ENCODE measurements around the gene MLANA.

MLANA gene

GRCh38 chr9:5897851-5898250 lies 7.2 kb downstream of the MLANA start:
- TF ChIP-seq REST (IDR thresholded peaks at IDR 0.05; ENCODE audit: insufficient read depth in 1 of 2, low read depth in 2 of 2, low read length in 2 of 2) (no peak), SIN3A (IDR thresholded peaks at IDR 0.05; ENCODE audit: borderline replicate concordance, insufficient read depth, low read length) (no peak), FOXP2 (optimal IDR thresholded peaks at IDR 0.05; ENCODE audit: borderline replicate concordance, extremely low read depth, extremely low read length, insufficient read depth) (no peak), POLR2AphosphoS5 (IDR thresholded peaks at IDR 0.05; ENCODE audit: low read depth, low read length) (no peak), TAF1 (IDR thresholded peaks at IDR 0.05; ENCODE audit: borderline replicate concordance, insufficient read depth, low read length) (no peak)

GRCh38 chr9:5899292-5899691 lies 8.6 kb downstream of the MLANA start:
- no peak for TF ChIP-seq TAF1 (IDR thresholded peaks at IDR 0.05; ENCODE audit: borderline replicate concordance, insufficient read depth, low read length)
- no peak for TF ChIP-seq POLR2AphosphoS5 (IDR thresholded peaks at IDR 0.05; ENCODE audit: low read depth, low read length)
- TF ChIP-seq REST (IDR thresholded peaks at IDR 0.05; ENCODE audit: insufficient read depth in 1 of 2, low read depth in 2 of 2, low read length in 2 of 2), result no peak
- TF ChIP-seq SIN3A (IDR thresholded peaks at IDR 0.05; ENCODE audit: borderline replicate concordance, insufficient read depth, low read length), result no peak
- TF ChIP-seq FOXP2 (optimal IDR thresholded peaks at IDR 0.05; ENCODE audit: borderline replicate concordance, extremely low read depth, extremely low read length, insufficient read depth), result no peak

GRCh38 chr9:5900622-5901021 lies 9.9 kb downstream of the MLANA start:
- TF ChIP-seq POLR2AphosphoS5 (IDR thresholded peaks at IDR 0.05; ENCODE audit: low read depth, low read length) (no peak), REST (IDR thresholded peaks at IDR 0.05; ENCODE audit: insufficient read depth in 1 of 2, low read depth in 2 of 2, low read length in 2 of 2) (no peak)

- TF ChIP-seq FOXP2 (optimal IDR thresholded peaks at IDR 0.05; ENCODE audit: borderline replicate concordance, extremely low read depth, extremely low read length, insufficient read depth) (no peak), POLR2AphosphoS5 (IDR thresholded peaks at IDR 0.05; ENCODE audit: low read depth, low read length) (no peak), REST (IDR thresholded peaks at IDR 0.05; ENCODE audit: insufficient read depth in 1 of 2, low read depth in 2 of 2, low read length in 2 of 2) (no peak), TAF1 (IDR thresholded peaks at IDR 0.05; ENCODE audit: borderline replicate concordance, insufficient read depth, low read length) (no peak), SIN3A (IDR thresholded peaks at IDR 0.05; ENCODE audit: borderline replicate concordance, insufficient read depth, low read length) (no peak)
Measured at GRCh38 chr9:5902377-5902776, 11.7 kb downstream of the MLANA start.

- TF ChIP-seq POLR2AphosphoS5 (IDR thresholded peaks at IDR 0.05; ENCODE audit: low read depth, low read length) (no peak), SIN3A (IDR thresholded peaks at IDR 0.05; ENCODE audit: borderline replicate concordance, insufficient read depth, low read length) (no peak), TAF1 (IDR thresholded peaks at IDR 0.05; ENCODE audit: borderline replicate concordance, insufficient read depth, low read length) (no peak), REST (IDR thresholded peaks at IDR 0.05; ENCODE audit: insufficient read depth in 1 of 2, low read depth in 2 of 2, low read length in 2 of 2) (no peak), FOXP2 (optimal IDR thresholded peaks at IDR 0.05; ENCODE audit: borderline replicate concordance, extremely low read depth, extremely low read length, insufficient read depth) (no peak)
Measured at GRCh38 chr9:5908918-5909317, 18.2 kb downstream of the MLANA start.

All from PFSK-1 (cell line).